HCT116 (cell line): Measurements from ENCODE around the gene HOXB3. TPM values are rescaled to one million over a fixed set of nuclear protein-coding genes. Genes with fewer than 3 reads are reported as not detected.

Source experiments
- ATAC-seq: fragments of 200-7000 bp; cut with Tn5 transposase; 2 replicates; pipeline ENCODE4 v1.9.1; 2020; ENCODE audit warnings: mild to moderate bottlenecking, moderate library complexity
- BruUV-seq: library from RNA; stranded (reverse); fragments of 400-500 nt; replicated peaks from 2 replicates; lab custom pipeline; 2021; lab: Mats Ljungman, UMichigan
- CTCF ChIA-PET: fragments of 300-600 bp; sonication (Branson Sonifier 250); formaldehyde crosslinking; loops from one replicate; lab custom pipeline; 2021; ENCODE audit warnings: antibody characterized with exemption; lab: Charles Lee
- POLR2A ChIA-PET: fragments of 300-600, 350-600 bp; sonication (Branson Sonifier 250); formaldehyde crosslinking; loops from one replicate; lab custom pipeline; 2021; ENCODE audit warnings: antibody characterized with exemption; lab: Charles Lee
- RAD21 ChIA-PET, 2 experiments: fragments of 300-600 bp; sonication (Branson Sonifier 250); formaldehyde crosslinking; loops; one replicate each; lab custom pipeline; 2023; ENCODE audit warnings: low total read pairs in 2 of 2; ENCODE audit not compliant: uncharacterized antibody in 2 of 2, unreplicated experiment in 2 of 2, low non-redundant PET in 1 of 2; lab: Charles Lee
- DNase-seq: peaks from one replicate; pipeline ENCODE4 v3.0.0-alpha.2; 2010; ENCODE audit warnings: low read depth, low spot score
- H2AFZ ChIP-seq: fragments of 200-600 bp; shearing (Covaris generic), sonication (generic); 2 replicates; pipeline ENCODE4 v1.6.1; 2017; ENCODE audit warnings: low read depth, mixed run types, mixed read lengths, antibody characterized with exemption, low read length; ENCODE audit not compliant: poor library complexity, severe bottlenecking
- H3K27ac ChIP-seq: 2 replicates; pipeline ENCODE4 v1.5.1; 2012; ENCODE audit warnings: low read depth, low read length
- H3K27me3 ChIP-seq: fragments of 200-600 bp; sonication (generic); 2 replicates; pipeline ENCODE4 v1.6.1; 2016; ENCODE audit warnings: mixed run types, low read length, mixed read lengths; ENCODE audit not compliant: insufficient read depth
- H3K36me3 ChIP-seq, 2 experiments: fragments of 200-500 bp in 1 of 2; fragments of 200-600 bp in 1 of 2; sonication (Bioruptor generic) in 1 of 2; sonication (generic) in 1 of 2; 2 replicates each; pipeline versions ENCODE4 v1.5.1 to v1.6.1; 2014 to 2016; ENCODE audit warnings: low read length in 2 of 2, inconsistent platforms in 1 of 2, mixed read lengths in 1 of 2, mixed run types in 1 of 2; ENCODE audit not compliant: insufficient read depth in 2 of 2, control insufficient read depth in 1 of 2
- H3K4me1 ChIP-seq, 2 experiments: fragments of 200-600 bp in 1 of 2; sonication (generic) in 1 of 2; 2 replicates each; pipeline versions ENCODE4 v1.5.1 to v1.6.1; 2012 to 2017; ENCODE audit warnings: low read length in 2 of 2, inconsistent platforms in 1 of 2, mild to moderate bottlenecking in 1 of 2, mixed read lengths in 1 of 2, mixed run types in 1 of 2, moderate library complexity in 1 of 2; ENCODE audit not compliant: insufficient read depth in 2 of 2, control insufficient read depth in 1 of 2
- H3K4me2 ChIP-seq: fragments of 200-600 bp; sonication (generic); 2 replicates; pipeline ENCODE4 v1.6.1; 2017; ENCODE audit warnings: mixed run types, low read length, mixed read lengths
- H3K4me3 ChIP-seq, 2 experiments: fragments of 200-600 bp in 1 of 2; sonication (generic) in 1 of 2; replicated peaks in 1 of 2; 2 replicates each; pipeline ENCODE4 v1.5.1; 2011 to 2016; ENCODE audit warnings: low read length in 2 of 2, control low read depth in 1 of 2, low read depth in 1 of 2, mild to moderate bottlenecking in 1 of 2, mixed read lengths in 1 of 2, mixed run types in 1 of 2
- H3K79me2 ChIP-seq: fragments of 200-600 bp; sonication (generic); 2 replicates; pipeline ENCODE4 v1.6.1; 2017; ENCODE audit warnings: mild to moderate bottlenecking, mixed run types, low read length, moderate library complexity, mixed read lengths; ENCODE audit not compliant: insufficient read depth
- H3K9ac ChIP-seq: fragments of 200-600 bp; sonication (generic); 2 replicates; pipeline ENCODE4 v1.6.1; 2016; ENCODE audit warnings: low read length, mixed read lengths
- H3K9me2 ChIP-seq: fragments of 200-600 bp; sonication (generic), shearing (Covaris generic); 2 replicates; pipeline ENCODE4 v1.6.1; 2017; ENCODE audit warnings: mixed run types, mild to moderate bottlenecking, moderate library complexity; ENCODE audit not compliant: insufficient read depth
- H3K9me3 ChIP-seq, 2 experiments: fragments of 200-500 bp in 1 of 2; fragments of 200-600 bp in 1 of 2; sonication (Bioruptor generic) in 1 of 2; sonication (generic) in 1 of 2; 2 replicates each; pipeline ENCODE4 v1.6.1; 2014 to 2017; ENCODE audit warnings: low read length in 2 of 2, mixed read lengths in 2 of 2, inconsistent platforms in 1 of 2, low read depth in 1 of 2, mild to moderate bottlenecking in 1 of 2, mixed run types in 1 of 2, moderate library complexity in 1 of 2; ENCODE audit not compliant: control insufficient read depth in 1 of 2, insufficient read depth in 1 of 2
- H4K20me1 ChIP-seq: fragments of 200-600 bp; sonication (generic), shearing (Covaris generic); 2 replicates; pipeline ENCODE4 v1.6.1; 2017; ENCODE audit warnings: mixed run types, mild to moderate bottlenecking, moderate library complexity; ENCODE audit not compliant: insufficient read depth
- ATF3 ChIP-seq: IDR thresholded peaks from 2 replicates; pipeline ENCODE4 v1.6.1; 2012
- CBX3 ChIP-seq: IDR thresholded peaks from 2 replicates; pipeline ENCODE4 v1.6.1; 2012; ENCODE audit warnings: low read depth
- ELF1 ChIP-seq: IDR thresholded peaks from 2 replicates; pipeline ENCODE4 v1.6.1; 2012; ENCODE audit warnings: low read depth, borderline replicate concordance
- EZH2 ChIP-seq: fragments of 200-600 bp; sonication (generic); IDR thresholded peaks from 2 replicates; pipeline ENCODE4 v1.6.1; 2017; ENCODE audit warnings: antibody characterized with exemption, mixed run types
- EZH2phosphoT487 ChIP-seq: fragments of 200-600 bp; IDR thresholded peaks from 2 replicates; pipeline ENCODE4 v1.6.1; 2018; ENCODE audit warnings: antibody characterized with exemption, borderline replicate concordance
- JUND ChIP-seq: IDR thresholded peaks from 2 replicates; pipeline ENCODE4 v1.6.1; 2012
- MAX ChIP-seq: IDR thresholded peaks from 2 replicates; pipeline ENCODE4 v1.6.1; 2012
- POLR2AphosphoS5 ChIP-seq: IDR thresholded peaks from 2 replicates; pipeline ENCODE4 v1.6.1; 2011; ENCODE audit warnings: mild to moderate bottlenecking, low read depth, low read length, moderate library complexity
- REST ChIP-seq: IDR thresholded peaks from 2 replicates; pipeline ENCODE4 v1.6.1; 2012; ENCODE audit warnings: low read depth
- SP1 ChIP-seq: IDR thresholded peaks from 2 replicates; pipeline ENCODE4 v1.6.1; 2012; ENCODE audit warnings: low read depth
- SRF ChIP-seq: IDR thresholded peaks from 2 replicates; pipeline ENCODE4 v1.6.1; 2012; ENCODE audit warnings: low read depth
- YY1 ChIP-seq: IDR thresholded peaks from 2 replicates; pipeline ENCODE4 v1.6.1; 2011; ENCODE audit warnings: low read length, low read depth, moderate library complexity, mild to moderate bottlenecking; ENCODE audit not compliant: insufficient replicate concordance; ENCODE audit errors: extremely low read depth
- ZBTB33 ChIP-seq: IDR thresholded peaks from 2 replicates; pipeline ENCODE4 v1.6.1; 2011; ENCODE audit warnings: mild to moderate bottlenecking, low read length, moderate library complexity; ENCODE audit not compliant: insufficient replicate concordance; ENCODE audit errors: extremely low read depth
- ZFX ChIP-seq: fragments of 450-650 bp; IDR thresholded peaks from 2 replicates; pipeline ENCODE4 v1.6.1; 2017
- intact Hi-C: fragments of 100-400 bp; cut with micrococcal nuclease; formaldehyde crosslinking; loops from 2 replicates; pipeline ENCODE4 v1.10.0; 2022
- total RNA-seq: library from RNA; stranded (reverse); gene quantifications from one replicate; pipeline ENCODE4 v1.2.1, GENCODE V29; 2021; ENCODE audit not compliant: unreplicated experiment

The HOXB3 gene
- total RNA-seq, 1 experiment from 2014 or later = 19.8 TPM

GRCh38 chr17:48530887-48531272, 59.2 kb downstream of the HOXB3 start, which contains the start of gene HOXB1:
TSS of gene HOXB1 (minus strand) at chr17:48531011. CDS start at chr17:48530904, 107 bp downstream.
- TF ChIP-seq SP1 (no peak), CBX3 (no peak), MAX (no peak), ELF1 (no peak), SRF (no peak), ZBTB33 (no peak)
- H3K36me3 ChIP-seq = no peaks in the 10 kb centered on the region
- no peaks in the 10 kb centered on the region for H3K9me2 ChIP-seq
- ATAC-seq (no peak), DNase-seq (no peak)
- H3K9me3 ChIP-seq = no peaks in the 10 kb centered on the region
- H3K4me2 ChIP-seq = no peak within 1 kb of the TSS
- H2AFZ ChIP-seq = no peak within 1 kb of the TSS
- ChIA-PET CTCF (no interaction called here), RAD21 (no interaction called here), POLR2A (no interaction called here)
- BruUV-seq = no TSS peak
- H3K4me3 ChIP-seq = no peak within 1 kb of the TSS
- H3K79me2 ChIP-seq = no peaks in the 10 kb centered on the region
- no peaks in the 10 kb centered on the region for H3K27me3 ChIP-seq
- no peak within 1 kb of the TSS for H3K27ac ChIP-seq
- intact Hi-C loops = no loop called here
- H3K4me1 ChIP-seq = peaks cover 0 to 7% of the 10 kb centered on the region in 2 experiments; a peak in 2 of 4 replicates
- H4K20me1 ChIP-seq = no peaks in the 10 kb centered on the region
- H3K9ac ChIP-seq = no peak within 1 kb of the TSS

- H3K4me1 ChIP-seq = peaks cover 0 to 7% of the 10 kb centered on the region in 2 experiments; a peak in 2 of 4 replicates
- intact Hi-C loops = no loop called here
- ChIA-PET POLR2A (no interaction called here), RAD21 (no interaction called here), CTCF (no interaction called here)
- H3K4me3 ChIP-seq = no peak overlapping the region
- BruUV-seq = no TSS peak
- H3K36me3 ChIP-seq = no peaks in the 10 kb centered on the region
- no peak overlapping the region for H2AFZ ChIP-seq
- no peak for ATAC-seq
- H3K9me3 ChIP-seq = no peaks in the 10 kb centered on the region
- no peaks in the 10 kb centered on the region for H3K27me3 ChIP-seq
- no peaks in the 10 kb centered on the region for H4K20me1 ChIP-seq
- no peak for DNase-seq
- no peak overlapping the region for H3K4me2 ChIP-seq
- no peaks in the 10 kb centered on the region for H3K9me2 ChIP-seq
- no peak overlapping the region for H3K27ac ChIP-seq
- H3K9ac ChIP-seq = no peak overlapping the region
- no peaks in the 10 kb centered on the region for H3K79me2 ChIP-seq
- no peak for TF ChIP-seq MAX
- no peak for TF ChIP-seq YY1
- TF ChIP-seq SRF = no peak
- TF ChIP-seq POLR2AphosphoS5 = no peak
- TF ChIP-seq EZH2phosphoT487 = no peak
- TF ChIP-seq SP1 = no peak
- TF ChIP-seq ZFX = no peak
- TF ChIP-seq ATF3 = no peak
- TF ChIP-seq EZH2 = no peak
- no peak for TF ChIP-seq REST
- TF ChIP-seq JUND = no peak
Observed at GRCh38 chr17:48530208-48530886, 59.7 kb downstream of the HOXB3 start.
